Measurements from ENCODE around the gene DHRS2.

DHRS2 gene

GRCh38 chr14:23653051-23653450 lies 16.9 kb downstream of the DHRS2 start:
- Histone ChIP-seq H3K4me2 (ENCODE audit: insufficient read depth, low read length) (no peak overlapping the region), H3K79me2 (ENCODE audit: insufficient read depth, low read length) (no peaks in the 10 kb centered on the region), H2AFZ (ENCODE audit: low read depth, low read length) (no peak overlapping the region), H3K9me3 (ENCODE audit: insufficient read depth, low read length, severe bottlenecking) (no peaks in the 10 kb centered on the region), H3K4me1 (ENCODE audit: insufficient read depth, low read length) (no peaks in the 10 kb centered on the region), H3K4me3 (ENCODE audit: low read depth in 1 of 2, low read length in 2 of 2) (no peak overlapping the region), H3K9ac (ENCODE audit: low read depth, low read length) (no peak overlapping the region), H3K36me3 (ENCODE audit: insufficient read depth, low read length) (no peaks in the 10 kb centered on the region), H3K27ac (ENCODE audit: low read length) (no peak overlapping the region), H3K27me3 (ENCODE audit: insufficient read depth, low read length, poor library complexity) (peaks cover 15% of the 10 kb centered on the region), H4K20me1 (ENCODE audit: insufficient read depth, low read length) (no peaks in the 10 kb centered on the region)
- DNase-seq (no peak), ATAC-seq (ENCODE audit: insufficient read depth, low read depth) (no peak)
- TF ChIP-seq EZH2 (IDR thresholded peaks at IDR 0.05; ENCODE audit: borderline replicate concordance, low read depth, low read length, severe bottlenecking) (no peak), CTCF (IDR thresholded peaks at IDR 0.05; ENCODE audit: borderline replicate concordance, extremely low read depth, low read length, poor library complexity, severe bottlenecking) (no peak)

- Histone ChIP-seq H3K27ac (ENCODE audit: low read length) (no peak overlapping the region), H3K4me3 (ENCODE audit: low read depth in 1 of 2, low read length in 2 of 2) (no peak overlapping the region), H3K9ac (ENCODE audit: low read depth, low read length) (no peak overlapping the region), H3K36me3 (ENCODE audit: insufficient read depth, low read length) (no peaks in the 10 kb centered on the region), H3K4me1 (ENCODE audit: insufficient read depth, low read length) (no peaks in the 10 kb centered on the region), H2AFZ (ENCODE audit: low read depth, low read length) (no peak overlapping the region), H3K27me3 (ENCODE audit: insufficient read depth, low read length, poor library complexity) (peaks cover 10% of the 10 kb centered on the region), H3K9me3 (ENCODE audit: insufficient read depth, low read length, severe bottlenecking) (no peaks in the 10 kb centered on the region), H4K20me1 (ENCODE audit: insufficient read depth, low read length) (no peaks in the 10 kb centered on the region), H3K79me2 (ENCODE audit: insufficient read depth, low read length) (no peaks in the 10 kb centered on the region), H3K4me2 (ENCODE audit: insufficient read depth, low read length) (no peak overlapping the region)
- no peak for ATAC-seq (ENCODE audit: insufficient read depth, low read depth)
- no peak for DNase-seq
- TF ChIP-seq CTCF (IDR thresholded peaks at IDR 0.05; ENCODE audit: borderline replicate concordance, extremely low read depth, low read length, poor library complexity, severe bottlenecking) (no peak), EZH2 (IDR thresholded peaks at IDR 0.05; ENCODE audit: borderline replicate concordance, low read depth, low read length, severe bottlenecking) (no peak)
Measured at GRCh38 chr14:23654231-23654630, 18.1 kb downstream of the DHRS2 start.

- Histone ChIP-seq H3K79me2 (ENCODE audit: insufficient read depth, low read length) (no peaks in the 10 kb centered on the region), H3K4me1 (ENCODE audit: insufficient read depth, low read length) (no peaks in the 10 kb centered on the region), H3K36me3 (ENCODE audit: insufficient read depth, low read length) (no peaks in the 10 kb centered on the region), H3K27me3 (ENCODE audit: insufficient read depth, low read length, poor library complexity) (peaks cover 3% of the 10 kb centered on the region), H2AFZ (ENCODE audit: low read depth, low read length) (no peak overlapping the region), H3K4me3 (ENCODE audit: low read depth in 1 of 2, low read length in 2 of 2) (no peak overlapping the region), H3K9ac (ENCODE audit: low read depth, low read length) (no peak overlapping the region), H3K9me3 (ENCODE audit: insufficient read depth, low read length, severe bottlenecking) (no peaks in the 10 kb centered on the region), H3K27ac (ENCODE audit: low read length) (no peak overlapping the region), H4K20me1 (ENCODE audit: insufficient read depth, low read length) (no peaks in the 10 kb centered on the region), H3K4me2 (ENCODE audit: insufficient read depth, low read length) (no peak overlapping the region)
- no peak for ATAC-seq (ENCODE audit: insufficient read depth, low read depth)
- TF ChIP-seq EZH2 (IDR thresholded peaks at IDR 0.05; ENCODE audit: borderline replicate concordance, low read depth, low read length, severe bottlenecking) (no peak), CTCF (IDR thresholded peaks at IDR 0.05; ENCODE audit: borderline replicate concordance, extremely low read depth, low read length, poor library complexity, severe bottlenecking) (no peak)
- no peak for DNase-seq
Measured at GRCh38 chr14:23657959-23658470, 21.9 kb downstream of the DHRS2 start.

Measured in DND-41 (cell line).